Activated naive CD4-positive, alpha-beta T cell treated with anti-CD3 and anti-CD28 coated beads, Interleukin-2, amount 50 U/mL, for 24 hours (primary cell): ENCODE measurements around the gene AP2B1.
"Not testable (repeated sequence)": the region's sequence is repeated elsewhere in the genome, so short reads cannot be mapped to it uniquely, and the experiment has no call there.

Experiments
- H3K27ac Mint-ChIP-seq: one replicate; pipeline ENCODE4 v1.8.0; 2021; ENCODE audit warnings: mild to moderate bottlenecking, mixed read lengths
- H3K27me3 Mint-ChIP-seq: one replicate; pipeline ENCODE4 v1.8.0; 2021; ENCODE audit warnings: mixed read lengths
- H3K36me3 Mint-ChIP-seq: one replicate; pipeline ENCODE4 v1.8.0; 2021; ENCODE audit warnings: mixed read lengths
- H3K4me1 Mint-ChIP-seq: one replicate; pipeline ENCODE4 v1.8.0; 2021; ENCODE audit warnings: mixed read lengths
- H3K4me3 Mint-ChIP-seq: one replicate; pipeline ENCODE4 v1.8.0; 2021; ENCODE audit warnings: mild to moderate bottlenecking, mixed read lengths
- H3K9me3 Mint-ChIP-seq: one replicate; pipeline ENCODE4 v1.8.0; 2021; ENCODE audit warnings: mixed read lengths

AP2B1 gene

DNA sequence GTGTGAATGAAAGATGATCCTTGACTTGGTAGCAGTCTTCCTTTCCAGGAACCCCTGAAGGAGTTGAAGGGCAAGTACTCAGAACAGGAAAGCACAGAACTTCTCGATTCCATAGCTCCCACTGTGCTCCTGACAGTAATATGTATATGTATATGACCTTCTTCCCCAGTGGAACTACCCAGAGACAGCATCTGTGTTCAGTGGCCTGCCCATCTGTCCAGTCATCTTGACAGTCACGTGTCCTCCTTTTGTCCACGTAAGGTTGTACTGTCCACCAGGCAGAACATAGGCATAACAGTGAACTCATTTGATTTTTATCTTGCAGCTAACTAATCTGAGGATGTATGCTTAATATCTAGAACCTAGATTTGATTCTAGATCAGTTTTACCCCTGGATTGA, 106.5 kb downstream of the AP2B1 start:
- Mint-ChIP-seq H3K27ac (no peak overlapping the region), H3K4me1 (no peaks in the 10 kb centered on the region), H3K4me3 (no peak overlapping the region), H3K27me3 (no peaks in the 10 kb centered on the region), H3K9me3 (peaks cover 3% of the 10 kb centered on the region), H3K36me3 (peaks cover 29% of the 10 kb centered on the region)

DNA sequence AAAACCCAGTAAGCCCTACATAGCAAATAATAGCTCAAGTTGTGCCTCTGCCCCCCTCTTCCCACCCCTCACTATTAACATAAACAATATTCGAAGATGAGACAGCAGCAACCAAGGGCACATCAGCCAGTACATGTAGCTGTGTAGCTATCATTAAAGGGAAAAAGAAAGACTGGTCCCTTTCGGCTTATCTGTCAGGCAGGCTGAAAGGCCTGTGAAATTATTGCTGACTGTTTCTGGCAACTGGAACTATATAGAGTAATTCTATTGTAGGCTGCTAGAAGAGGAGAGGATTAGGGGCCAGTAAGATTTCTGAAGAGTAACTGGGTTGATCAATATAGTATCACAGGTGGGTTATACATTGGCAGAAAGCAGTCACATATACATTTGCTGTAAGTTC, 107.8 kb downstream of the AP2B1 start:
- Mint-ChIP-seq H3K4me1 (no peaks in the 10 kb centered on the region), H3K4me3 (no peak overlapping the region), H3K27me3 (no peaks in the 10 kb centered on the region), H3K36me3 (peaks cover 25% of the 10 kb centered on the region), H3K9me3 (peaks cover under 1% of the 10 kb centered on the region), H3K27ac (peak overlapping the region; percentile 46)

DNA sequence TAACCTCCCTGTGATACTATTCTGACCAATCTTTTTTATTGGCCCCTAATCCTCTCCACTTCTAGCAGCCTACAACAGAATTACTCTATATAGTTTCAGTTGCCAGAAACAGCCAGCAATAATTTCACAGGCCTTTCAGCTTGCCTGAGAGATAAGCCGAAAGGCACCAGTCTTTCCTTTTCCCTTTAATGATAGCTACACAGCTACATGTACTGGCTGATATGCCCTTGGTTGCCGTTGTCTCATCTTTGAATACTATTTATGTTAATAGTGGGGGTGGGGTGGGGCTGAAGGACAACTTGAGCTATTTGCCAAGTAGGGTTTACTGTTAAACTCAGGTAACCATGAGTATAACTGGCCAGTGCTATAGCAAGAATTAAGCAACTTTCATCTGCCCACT, 108.5 kb downstream of the AP2B1 start:
- Mint-ChIP-seq H3K4me1 (no peaks in the 10 kb centered on the region), H3K27ac (no peak overlapping the region), H3K4me3 (no peak overlapping the region), H3K36me3 (peaks cover 22% of the 10 kb centered on the region), H3K27me3 (no peaks in the 10 kb centered on the region), H3K9me3 (no peaks in the 10 kb centered on the region)

DNA sequence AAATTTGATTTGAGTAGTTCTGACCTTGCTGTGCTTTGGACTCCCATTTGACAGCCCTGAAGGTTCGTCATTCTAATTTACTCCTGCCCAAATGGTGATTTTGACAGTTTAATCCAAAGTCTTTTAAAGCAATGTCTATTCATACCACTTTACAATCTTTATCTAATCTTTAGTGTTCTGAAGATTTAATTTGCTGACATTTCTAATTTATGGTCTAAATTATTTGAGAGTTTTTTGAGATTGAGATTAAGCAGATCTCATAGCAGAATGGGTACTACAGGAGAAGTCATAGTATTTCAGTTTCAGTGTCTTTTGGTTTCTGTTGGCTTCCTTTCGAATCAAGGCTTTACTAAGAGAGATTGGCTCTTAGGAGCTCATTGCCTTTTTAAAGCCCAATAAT, 111.7 kb downstream of the AP2B1 start:
- Mint-ChIP-seq H3K36me3 (peaks cover 28% of the 10 kb centered on the region), H3K4me3 (no peak overlapping the region), H3K27me3 (no peaks in the 10 kb centered on the region), H3K9me3 (no peaks in the 10 kb centered on the region), H3K27ac (no peak overlapping the region), H3K4me1 (peaks cover 4% of the 10 kb centered on the region)

DNA sequence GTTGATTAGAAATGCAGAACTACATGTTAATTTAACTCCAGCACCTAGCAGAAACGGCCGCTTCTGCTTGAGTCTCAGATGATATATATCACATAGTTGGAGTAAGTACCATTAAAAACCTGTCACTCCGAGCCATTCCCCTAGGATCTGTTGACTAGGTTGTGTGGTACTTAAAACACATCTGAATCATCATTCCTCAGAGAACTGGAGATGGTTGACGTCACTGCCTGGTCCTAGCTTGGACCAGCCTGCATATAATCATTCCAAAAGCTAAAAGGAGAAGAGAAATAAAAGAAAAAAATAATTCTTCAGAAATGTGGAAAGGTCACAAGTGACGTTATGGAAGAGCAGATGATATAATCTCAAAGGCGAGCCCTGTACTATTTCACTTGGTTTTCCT, 113.0 kb downstream of the AP2B1 start:
- Mint-ChIP-seq H3K4me3 (no peak overlapping the region), H3K27ac (peak overlapping the region; percentile 37), H3K4me1 (peaks cover 17% of the 10 kb centered on the region), H3K36me3 (peaks cover 26% of the 10 kb centered on the region), H3K9me3 (no peaks in the 10 kb centered on the region), H3K27me3 (no peaks in the 10 kb centered on the region)

DNA sequence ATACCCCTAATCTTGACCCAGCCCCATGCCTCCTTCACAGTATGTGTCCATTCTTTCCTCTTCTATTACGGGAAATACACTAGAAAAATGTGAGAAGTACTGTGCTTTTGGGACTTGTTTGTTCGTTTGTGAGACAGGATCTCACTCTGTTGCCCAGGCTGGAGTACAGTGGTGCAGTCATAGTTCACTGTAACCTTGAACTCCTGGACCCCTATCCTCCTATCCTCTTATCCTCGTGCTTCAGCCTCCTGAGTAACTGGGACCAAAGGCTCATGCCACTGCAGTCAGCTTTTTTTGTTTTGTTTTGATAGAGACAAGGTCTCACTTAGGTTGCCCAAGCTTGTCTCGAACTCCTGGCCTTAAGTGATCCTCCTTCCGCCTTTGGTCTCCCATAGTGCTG, 114.4 kb downstream of the AP2B1 start:
- Mint-ChIP-seq H3K9me3 (no peaks in the 10 kb centered on the region), H3K4me1 (peaks cover 29% of the 10 kb centered on the region)

DNA sequence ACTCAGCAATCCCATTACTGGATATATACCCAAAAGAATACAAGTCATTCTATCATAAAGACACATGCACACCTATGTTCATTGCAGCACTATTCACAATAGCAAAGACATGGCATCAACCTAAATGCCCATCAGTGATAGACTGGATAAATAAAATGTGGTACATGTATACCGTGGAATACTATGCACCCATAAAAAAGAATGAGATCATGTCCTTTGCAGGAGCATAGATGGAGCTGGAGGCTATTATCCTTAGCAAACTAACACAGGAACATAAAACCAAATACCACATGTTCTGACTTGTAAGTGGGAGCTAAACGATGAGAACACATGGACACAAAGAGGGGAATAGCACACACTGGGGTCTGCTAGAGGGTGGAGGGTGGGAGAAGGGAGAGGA, 116.2 kb downstream of the AP2B1 start:
- Mint-ChIP-seq H3K36me3 (peaks cover 18% of the 10 kb centered on the region), H3K4me1 (peaks cover 44% of the 10 kb centered on the region)
- not testable (repeated sequence) for H3K27me3 Mint-ChIP-seq, H3K9me3 Mint-ChIP-seq, H3K4me3 Mint-ChIP-seq, H3K27ac Mint-ChIP-seq

More for the DNA sequence above, 114.4 kb downstream of the AP2B1 start:
- Mint-ChIP-seq H3K36me3 (peaks cover 18% of the 10 kb centered on the region), H3K4me3 (no peak overlapping the region), H3K27me3 (no peaks in the 10 kb centered on the region), H3K27ac (no peak overlapping the region)

DNA sequence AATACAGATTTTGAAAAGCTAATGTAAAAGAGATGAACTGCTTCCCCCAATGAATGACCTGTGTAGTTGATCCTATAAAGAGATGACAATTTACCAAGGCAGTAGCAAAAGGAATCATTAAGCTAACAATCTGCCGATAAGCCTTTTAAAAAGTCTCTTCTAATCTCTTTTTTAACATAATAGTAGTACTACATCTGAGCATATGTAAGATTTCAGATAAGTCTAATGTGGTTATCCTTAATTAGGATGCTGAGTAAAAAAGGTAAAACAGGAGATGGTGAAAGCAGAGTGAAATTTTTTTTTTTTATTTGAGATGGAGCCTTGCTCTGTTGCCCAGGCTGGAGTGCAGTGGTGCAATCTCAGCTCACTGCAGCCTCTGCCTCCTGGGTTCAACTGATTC, 118.1 kb downstream of the AP2B1 start:
- H3K36me3 Mint-ChIP-seq: peaks cover 18% of the 10 kb centered on the region
- H3K4me1 Mint-ChIP-seq: peaks cover 60% of the 10 kb centered on the region
- H3K27me3 Mint-ChIP-seq: no peaks in the 10 kb centered on the region
- no peak overlapping the region for H3K27ac Mint-ChIP-seq
- H3K9me3 Mint-ChIP-seq: no peaks in the 10 kb centered on the region
- H3K4me3 Mint-ChIP-seq: no peak overlapping the region

DNA sequence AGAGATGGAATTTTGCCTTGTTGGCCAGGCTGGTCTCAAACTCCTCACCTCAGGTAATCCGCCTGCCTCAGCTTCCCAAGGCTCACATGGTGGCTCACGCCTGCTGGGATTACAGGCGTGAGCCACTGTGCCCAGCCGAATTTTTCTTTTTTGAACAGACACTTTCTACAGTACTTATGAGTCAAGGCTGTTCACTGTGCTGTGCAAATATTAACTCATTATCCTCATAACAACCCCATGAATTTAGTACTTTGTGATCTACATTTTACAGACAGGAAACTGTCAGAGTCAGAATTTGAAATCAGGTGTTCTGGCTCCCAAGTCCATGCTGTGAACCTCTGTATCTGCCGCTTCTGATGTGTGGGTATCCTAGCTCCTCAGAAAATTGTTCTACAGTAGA, 118.6 kb downstream of the AP2B1 start:
- Mint-ChIP-seq H3K4me1 (peaks cover 64% of the 10 kb centered on the region), H3K36me3 (peaks cover 21% of the 10 kb centered on the region), H3K27me3 (no peaks in the 10 kb centered on the region), H3K4me3 (no peak overlapping the region), H3K27ac (no peak overlapping the region), H3K9me3 (no peaks in the 10 kb centered on the region)

DNA sequence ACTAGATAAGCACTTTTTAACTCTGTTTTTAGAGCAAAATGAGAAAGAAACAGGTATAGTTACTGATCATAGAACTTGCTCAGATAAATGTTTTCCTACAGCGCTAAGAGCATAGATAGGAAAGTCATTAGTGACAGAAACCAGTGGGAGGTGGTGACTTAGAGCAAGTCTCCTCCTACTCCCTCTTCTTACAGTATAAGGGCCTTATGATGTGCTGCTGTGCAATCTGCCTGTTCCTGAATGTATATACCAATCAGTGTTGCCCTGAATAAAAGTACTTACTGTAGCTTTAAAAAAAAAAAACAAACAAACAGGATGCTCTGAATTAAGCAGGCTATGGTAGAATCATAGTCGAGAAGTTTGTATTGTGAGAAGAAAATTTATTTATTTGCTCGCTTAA, 121.0 kb downstream of the AP2B1 start:
- Mint-ChIP-seq H3K9me3 (no peaks in the 10 kb centered on the region), H3K4me3 (no peak overlapping the region), H3K4me1 (peaks cover 75% of the 10 kb centered on the region), H3K27ac (peak overlapping the region; percentile 6), H3K36me3 (peaks cover 10% of the 10 kb centered on the region), H3K27me3 (no peaks in the 10 kb centered on the region)

DNA sequence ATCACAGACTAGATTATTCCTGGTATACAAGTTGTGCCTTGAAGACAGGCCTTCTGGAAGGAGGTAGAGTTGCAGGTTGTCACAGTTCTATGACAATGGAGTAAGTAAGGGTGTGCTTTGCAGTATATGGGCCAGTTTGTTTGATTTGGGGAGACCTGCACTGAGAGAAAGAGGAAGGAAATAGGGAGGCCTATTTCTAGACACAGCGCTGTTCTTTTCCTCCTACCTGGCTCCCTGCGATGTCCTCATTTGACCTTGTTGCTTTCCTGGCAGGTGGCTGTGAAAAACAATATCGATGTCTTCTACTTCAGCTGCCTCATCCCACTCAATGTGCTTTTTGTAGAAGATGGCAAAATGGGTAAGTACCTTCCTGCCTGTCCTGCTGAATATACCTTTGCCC, 121.8 kb downstream of the AP2B1 start:
- Mint-ChIP-seq H3K27me3 (no peaks in the 10 kb centered on the region), H3K36me3 (peaks cover 10% of the 10 kb centered on the region), H3K4me1 (peaks cover 70% of the 10 kb centered on the region), H3K4me3 (no peak overlapping the region), H3K9me3 (no peaks in the 10 kb centered on the region), H3K27ac (peak overlapping the region; percentile 74)

DNA sequence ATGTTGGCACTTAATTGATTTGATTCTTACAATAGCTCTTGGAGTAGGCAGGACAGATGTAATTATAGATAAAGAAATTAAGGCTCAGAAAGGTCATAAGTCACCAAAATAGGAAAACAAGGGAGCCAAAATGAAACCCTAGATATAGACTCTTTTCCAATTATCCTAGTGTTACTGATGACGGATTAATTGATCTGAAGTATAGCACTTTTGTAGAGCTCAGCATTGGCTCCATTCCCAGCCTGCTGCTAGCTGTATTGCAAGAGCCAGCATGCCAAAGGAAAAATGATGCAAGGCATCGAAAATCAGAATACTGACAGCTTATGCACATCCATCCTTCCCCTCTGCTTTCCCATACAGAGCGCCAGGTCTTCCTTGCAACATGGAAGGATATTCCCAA, 122.8 kb downstream of the AP2B1 start:
- Mint-ChIP-seq H3K9me3 (no peaks in the 10 kb centered on the region), H3K36me3 (peaks cover 6% of the 10 kb centered on the region), H3K4me3 (no peak overlapping the region), H3K27me3 (no peaks in the 10 kb centered on the region), H3K27ac (no peak overlapping the region), H3K4me1 (peaks cover 61% of the 10 kb centered on the region)

DNA sequence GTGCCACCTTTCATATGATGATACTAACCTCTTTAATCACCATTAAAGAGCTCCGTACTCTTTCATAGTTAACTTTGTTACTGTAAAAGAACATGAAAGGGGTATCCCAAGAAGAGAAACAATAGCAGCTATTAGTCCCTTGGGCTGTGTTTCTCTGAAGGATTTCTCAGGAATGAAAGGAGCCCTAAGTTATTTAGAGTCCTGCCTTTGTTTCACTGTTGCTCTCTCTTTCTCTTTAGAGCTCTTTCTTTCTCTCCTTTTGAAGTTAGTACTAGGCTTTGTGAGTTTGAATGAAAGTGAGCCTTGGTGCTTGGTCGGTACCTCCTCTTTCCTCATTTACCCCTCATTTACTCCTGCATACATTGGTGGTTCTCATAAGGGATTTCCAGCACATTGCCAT, 123.8 kb downstream of the AP2B1 start:
- H3K27ac Mint-ChIP-seq: no peak overlapping the region
- peaks cover 50% of the 10 kb centered on the region for H3K4me1 Mint-ChIP-seq
- H3K27me3 Mint-ChIP-seq: no peaks in the 10 kb centered on the region
- H3K9me3 Mint-ChIP-seq: no peaks in the 10 kb centered on the region
- H3K4me3 Mint-ChIP-seq: no peak overlapping the region
- peaks cover 6% of the 10 kb centered on the region for H3K36me3 Mint-ChIP-seq

DNA sequence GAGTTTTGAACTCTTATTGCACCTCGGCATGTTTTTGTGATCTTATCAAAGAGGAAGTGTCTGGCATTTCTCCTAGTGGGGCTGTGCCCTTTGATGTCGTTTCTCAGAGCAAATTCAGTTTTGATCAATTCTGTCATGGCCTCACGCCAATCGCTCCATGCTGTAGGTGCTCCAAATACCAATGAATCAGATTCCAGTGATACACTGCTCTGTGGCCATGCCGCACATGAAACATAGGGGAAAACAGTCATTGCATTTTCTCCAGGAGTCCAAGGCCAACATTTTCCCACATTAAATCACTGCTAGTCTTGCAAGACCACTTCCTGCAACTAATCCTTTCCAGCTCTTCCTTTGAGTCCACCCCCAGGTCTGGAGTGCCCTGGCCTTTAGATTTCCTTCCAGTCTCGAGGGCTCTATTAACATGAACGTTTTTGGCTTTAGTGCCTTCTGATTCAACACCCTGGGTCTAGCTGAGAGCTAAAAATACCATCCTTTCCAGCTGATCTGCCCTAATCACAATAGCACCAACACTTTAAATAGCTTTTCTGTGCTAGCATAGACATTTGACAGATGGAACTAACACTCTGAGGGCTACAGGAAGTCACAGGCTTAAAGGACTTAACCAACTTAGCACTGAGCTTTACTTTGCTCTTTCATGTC, 126.1 kb downstream of the AP2B1 start:
- peaks cover 6% of the 10 kb centered on the region for H3K36me3 Mint-ChIP-seq
- no peaks in the 10 kb centered on the region for H3K9me3 Mint-ChIP-seq
- H3K4me1 Mint-ChIP-seq: peaks cover 32% of the 10 kb centered on the region
- H3K27me3 Mint-ChIP-seq: no peaks in the 10 kb centered on the region
- H3K27ac Mint-ChIP-seq: no peak overlapping the region
- H3K4me3 Mint-ChIP-seq: no peak overlapping the region

DNA sequence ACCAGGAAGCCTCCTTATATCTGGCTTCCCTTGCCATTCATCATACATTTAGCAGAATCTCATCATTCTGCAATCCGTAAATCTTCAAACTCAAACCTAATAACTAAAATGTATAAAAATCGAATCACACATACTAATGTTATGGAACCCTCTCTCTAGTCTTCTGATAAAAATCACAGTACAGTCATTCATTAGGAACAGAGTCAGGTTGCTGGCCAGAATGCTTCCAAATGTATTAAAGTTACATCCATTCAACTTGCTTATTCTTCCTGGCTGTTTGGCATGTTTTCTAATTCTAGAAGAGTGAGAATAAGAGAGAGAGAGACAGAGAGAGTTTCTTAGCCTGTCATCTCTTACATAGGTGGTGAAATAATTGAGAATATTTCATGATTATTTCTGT, 127.9 kb downstream of the AP2B1 start:
- Mint-ChIP-seq H3K36me3 (peaks cover 3% of the 10 kb centered on the region), H3K4me3 (no peak overlapping the region), H3K27me3 (no peaks in the 10 kb centered on the region), H3K27ac (no peak overlapping the region), H3K9me3 (no peaks in the 10 kb centered on the region), H3K4me1 (peaks cover 16% of the 10 kb centered on the region)

DNA sequence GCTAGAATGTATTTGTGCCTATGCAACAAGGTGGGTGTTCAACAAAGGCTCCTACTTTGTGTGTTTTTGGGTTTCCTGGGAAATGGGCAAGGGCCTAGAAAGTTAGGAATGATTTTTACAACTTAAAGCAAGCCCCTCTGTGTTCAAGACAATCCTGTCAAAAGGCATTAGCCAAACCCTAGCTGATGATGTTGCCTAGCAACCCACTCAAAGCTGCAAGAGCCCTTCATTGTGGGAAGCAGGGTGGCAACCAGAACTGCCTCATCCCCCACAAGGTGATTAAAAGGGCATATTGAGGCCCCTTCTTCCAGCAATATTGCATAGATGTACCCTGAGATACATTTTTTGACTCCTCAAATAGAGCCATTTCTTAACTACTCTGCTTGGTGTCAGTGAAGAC, 128.3 kb downstream of the AP2B1 start:
- peaks cover 13% of the 10 kb centered on the region for H3K4me1 Mint-ChIP-seq
- no peak overlapping the region for H3K27ac Mint-ChIP-seq
- no peak overlapping the region for H3K4me3 Mint-ChIP-seq
- no peaks in the 10 kb centered on the region for H3K9me3 Mint-ChIP-seq
- peaks cover 3% of the 10 kb centered on the region for H3K36me3 Mint-ChIP-seq
- no peaks in the 10 kb centered on the region for H3K27me3 Mint-ChIP-seq

DNA sequence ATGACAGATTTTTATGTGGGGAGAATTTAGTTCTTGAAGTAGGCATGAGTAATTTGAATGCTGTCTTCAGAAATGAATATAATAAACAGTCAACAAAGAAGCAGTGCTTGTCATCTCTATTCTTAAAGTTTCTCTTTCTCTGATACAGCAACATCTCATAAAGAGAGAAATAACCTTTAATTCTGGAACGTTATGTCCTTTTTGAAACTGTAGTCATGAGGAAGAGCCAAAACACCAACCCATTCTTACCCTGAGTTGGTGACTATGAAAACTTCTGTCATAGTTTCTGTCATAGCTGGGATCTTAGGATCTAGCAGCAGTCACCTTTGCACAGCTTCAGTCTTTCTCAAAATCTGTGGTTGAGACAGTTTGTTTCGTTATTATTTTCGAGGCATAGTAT, 129.1 kb downstream of the AP2B1 start:
- Mint-ChIP-seq H3K27ac (no peak overlapping the region), H3K36me3 (peaks cover 4% of the 10 kb centered on the region), H3K27me3 (no peaks in the 10 kb centered on the region), H3K4me3 (no peak overlapping the region), H3K4me1 (peaks cover 8% of the 10 kb centered on the region), H3K9me3 (no peaks in the 10 kb centered on the region)
